ENCODE results near the gene XPC.

Gene XPC

DNA sequence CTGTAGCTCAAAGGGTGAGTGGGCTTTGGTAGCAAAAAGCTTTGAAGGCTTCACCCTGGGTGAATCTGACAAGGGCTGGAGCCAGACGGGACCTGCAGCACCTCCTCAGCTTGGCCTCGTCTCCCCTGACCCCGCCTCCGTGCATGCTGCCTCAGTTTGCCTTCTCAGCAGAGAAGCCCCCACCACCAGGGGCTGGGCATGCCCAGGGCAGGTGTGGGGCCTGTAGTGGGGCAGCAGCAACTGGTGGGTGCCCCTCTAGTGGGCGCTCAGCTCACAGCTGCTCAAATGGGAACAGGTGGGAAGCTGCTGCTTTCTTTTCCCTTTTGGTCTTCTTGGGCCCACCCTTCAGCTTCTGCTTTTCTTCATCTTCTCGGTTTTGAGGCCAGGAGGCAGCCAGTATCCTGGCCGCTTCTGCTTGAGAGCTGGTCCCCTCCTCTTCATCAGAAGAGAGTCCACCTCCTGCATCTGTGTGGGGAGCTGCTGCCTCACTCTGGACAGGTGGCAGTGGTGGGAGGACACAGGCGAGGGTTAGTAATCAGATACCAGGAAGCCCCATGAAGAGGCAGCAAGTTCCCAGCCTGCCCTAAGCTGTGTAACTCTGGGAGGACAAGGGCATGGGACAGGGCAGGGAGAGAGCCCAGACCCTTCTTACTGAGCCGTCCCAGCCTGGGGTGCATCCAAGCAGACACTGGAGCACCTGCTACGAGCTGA is 32.6 kb downstream of the XPC start:
- no peak overlapping the region for H3K4me2 ChIP-seq (ENCODE audit: low read length)
- H3K9me3 ChIP-seq (ENCODE audit: insufficient read depth, low read length): no peaks in the 10 kb centered on the region
- peaks cover 7% of the 10 kb centered on the region for H4K20me1 ChIP-seq (ENCODE audit: insufficient read depth, low read length)
- no peak overlapping the region for H3K27ac ChIP-seq (ENCODE audit: low read length)
- TF ChIP-seq EZH2phosphoT487 (IDR thresholded peaks at IDR 0.05; ENCODE audit: low read depth) (no peak), CTCF (IDR thresholded peaks at IDR 0.05; ENCODE audit: low read depth, low read length) (no peak)
- H3K27me3 ChIP-seq (ENCODE audit: low read depth, low read length): no peaks in the 10 kb centered on the region
- peaks cover 18% of the 10 kb centered on the region for H3K4me1 ChIP-seq (ENCODE audit: low read length)
- H3K79me2 ChIP-seq (ENCODE audit: low read length): no peaks in the 10 kb centered on the region
- no peak overlapping the region for H3K4me3 ChIP-seq (ENCODE audit: low read length)
- no peak overlapping the region for H3K9ac ChIP-seq (ENCODE audit: low read length)
- H3K36me3 ChIP-seq (replicated peaks; ENCODE audit: low read depth, low read length): peaks cover 56% of the 10 kb centered on the region
- no peak overlapping the region for H2AFZ ChIP-seq (ENCODE audit: low read depth, low read length)

DNA sequence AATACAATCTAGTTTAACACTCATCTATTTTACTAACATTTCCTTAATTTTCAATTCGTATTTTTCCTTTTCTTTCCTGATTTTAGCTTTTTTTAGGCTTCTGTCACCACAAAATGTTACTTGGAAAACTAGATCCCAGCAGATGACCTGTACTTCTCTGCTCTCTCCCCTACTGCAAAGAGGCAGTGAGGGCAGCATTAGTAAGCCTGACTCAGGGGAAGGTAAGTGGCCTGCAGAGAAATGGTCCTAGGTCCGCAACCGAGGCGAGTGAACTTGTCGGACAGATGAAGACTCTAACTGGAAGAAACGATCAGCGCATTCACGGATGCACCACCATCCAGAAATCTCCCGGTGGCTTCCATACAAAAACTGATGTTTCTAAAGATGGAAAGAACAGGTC is 33.2 kb downstream of the XPC start:
- H3K27ac ChIP-seq (ENCODE audit: low read length): peak overlapping the region; percentile 52; the same call in 1 of the 2 replicates
- no peaks in the 10 kb centered on the region for H3K79me2 ChIP-seq (ENCODE audit: low read length)
- H3K9me3 ChIP-seq (ENCODE audit: insufficient read depth, low read length): no peaks in the 10 kb centered on the region
- H3K4me1 ChIP-seq (ENCODE audit: low read length): peaks cover 18% of the 10 kb centered on the region
- H4K20me1 ChIP-seq (ENCODE audit: insufficient read depth, low read length): peaks cover 7% of the 10 kb centered on the region
- peaks cover 59% of the 10 kb centered on the region for H3K36me3 ChIP-seq (replicated peaks; ENCODE audit: low read depth, low read length)
- no peak overlapping the region for H3K4me3 ChIP-seq (ENCODE audit: low read length)
- no peak overlapping the region for H2AFZ ChIP-seq (ENCODE audit: low read depth, low read length)
- H3K4me2 ChIP-seq (ENCODE audit: low read length): peak overlapping the region; percentile 65; the same call in 1 of the 2 replicates
- TF ChIP-seq EZH2phosphoT487 (IDR thresholded peaks at IDR 0.05; ENCODE audit: low read depth) (no peak), CTCF (IDR thresholded peaks at IDR 0.05; ENCODE audit: low read depth, low read length) (no peak)
- no peak overlapping the region for H3K9ac ChIP-seq (ENCODE audit: low read length)
- H3K27me3 ChIP-seq (ENCODE audit: low read depth, low read length): no peaks in the 10 kb centered on the region

GRCh38 chr3:14144423-14145075 is 33.9 kb downstream of the XPC start:
- Histone ChIP-seq H3K27ac (ENCODE audit: low read length) (peak overlapping the region; percentile 66), H3K79me2 (ENCODE audit: low read length) (no peaks in the 10 kb centered on the region), H3K27me3 (ENCODE audit: low read depth, low read length) (no peaks in the 10 kb centered on the region), H3K9ac (ENCODE audit: low read length) (no peak overlapping the region), H3K36me3 (replicated peaks; ENCODE audit: low read depth, low read length) (peaks cover 58% of the 10 kb centered on the region), H3K9me3 (ENCODE audit: insufficient read depth, low read length) (no peaks in the 10 kb centered on the region), H3K4me1 (ENCODE audit: low read length) (peaks cover 18% of the 10 kb centered on the region), H2AFZ (ENCODE audit: low read depth, low read length) (no peak overlapping the region), H4K20me1 (ENCODE audit: insufficient read depth, low read length) (peaks cover 7% of the 10 kb centered on the region), H3K4me3 (ENCODE audit: low read length) (peak overlapping the region; percentile 23; the same call in 1 of the 2 replicates), H3K4me2 (ENCODE audit: low read length) (peak overlapping the region; percentile 65)
- TF ChIP-seq EZH2phosphoT487 (IDR thresholded peaks at IDR 0.05; ENCODE audit: low read depth): no peak
- TF ChIP-seq CTCF (IDR thresholded peaks at IDR 0.05; ENCODE audit: low read depth, low read length): no peak

Data from OCI-LY3 (cell line).